CD14-positive monocyte (primary cell): ENCODE measurements around the gene ACLY. TPM values are rescaled to one million over a fixed set of nuclear protein-coding genes. Genes with fewer than 3 reads are reported as not detected.
A peak's percentile ranks its signal among the peaks of the same experiment; 100 is the strongest.

Experiments used
- DNase-seq, 3 donors: peaks; one replicate each; pipeline ENCODE4 v3.0.0-alpha.2; 2011 to 2022
- H2AFZ ChIP-seq: 2 replicates; pipeline ENCODE4 v1.6.0; 2012; ENCODE audit warnings: mild to moderate bottlenecking, low read depth, low read length, inconsistent platforms; ENCODE audit not compliant: insufficient read depth, poor library complexity, severe bottlenecking
- H3K27ac ChIP-seq, 2 donors: 1 replicate in 1 of 2; 2 replicates in 1 of 2; pipeline ENCODE4 v1.5.1; 2012 to 2013; ENCODE audit warnings: low read length in 2 of 2, control low read depth in 1 of 2, inconsistent platforms in 1 of 2, low read depth in 1 of 2, mild to moderate bottlenecking in 1 of 2
- H3K27me3 ChIP-seq, 2 donors: one replicate each; pipeline versions ENCODE4 v1.6.0 to v1.6.1; 2011 to 2013; ENCODE audit warnings: low read length in 2 of 2; ENCODE audit not compliant: control insufficient read depth in 2 of 2, insufficient read depth in 2 of 2
- H3K36me3 ChIP-seq, 2 donors: replicated peaks in 1 of 2; 1 replicate in 1 of 2; 2 replicates in 1 of 2; pipeline versions ENCODE4 v1.5.1 to v1.6.1; 2012 to 2013; ENCODE audit warnings: low read length in 2 of 2, control low read depth in 1 of 2, inconsistent platforms in 1 of 2, mild to moderate bottlenecking in 1 of 2; ENCODE audit not compliant: insufficient read depth in 2 of 2, control insufficient read depth in 1 of 2
- H3K4me1 ChIP-seq, 2 donors: 1 replicate in 1 of 2; 2 replicates in 1 of 2; pipeline versions ENCODE4 v1.5.1 to v1.6.1; 2012 to 2013; ENCODE audit warnings: low read length in 2 of 2, control low read depth in 1 of 2, inconsistent platforms in 1 of 2, mild to moderate bottlenecking in 1 of 2, moderate library complexity in 1 of 2; ENCODE audit not compliant: insufficient read depth in 2 of 2, control insufficient read depth in 1 of 2
- H3K4me2 ChIP-seq: replicated peaks from 2 replicates; pipeline ENCODE3; 2012; ENCODE audit warnings: low read length, moderate library complexity, mild to moderate bottlenecking; ENCODE audit not compliant: poor library complexity, severe bottlenecking; ENCODE audit errors: extremely low read depth
- H3K4me3 ChIP-seq, 3 experiments: fragments of 200-600 bp in 1 of 3; sonication (generic) in 1 of 3; replicated peaks in 1 of 3; 1 replicate in 2 of 3; 2 replicates in 1 of 3; pipeline ENCODE4 v1.5.1; 2011 to 2013; ENCODE audit warnings: low read length in 3 of 3, mild to moderate bottlenecking in 3 of 3, control low read depth in 2 of 3, low read depth in 2 of 3, inconsistent platforms in 1 of 3, moderate library complexity in 1 of 3
- H3K79me2 ChIP-seq: 2 replicates; pipeline ENCODE4 v1.6.0; 2012; ENCODE audit warnings: mild to moderate bottlenecking, control low read depth, inconsistent platforms, low read length, moderate library complexity; ENCODE audit not compliant: insufficient read depth
- H3K9ac ChIP-seq: 2 replicates; pipeline ENCODE4 v1.6.0; 2017; ENCODE audit warnings: low read length, mild to moderate bottlenecking; ENCODE audit not compliant: insufficient read depth, poor library complexity, severe bottlenecking
- H3K9me3 ChIP-seq, 2 donors: replicated peaks in 1 of 2; 1 replicate in 1 of 2; 2 replicates in 1 of 2; pipeline versions ENCODE4 v1.5.1 to v1.6.1; 2012 to 2013; ENCODE audit warnings: low read length in 2 of 2, control low read depth in 1 of 2; ENCODE audit not compliant: control insufficient read depth in 1 of 2, insufficient read depth in 1 of 2
- H4K20me1 ChIP-seq: 2 replicates; pipeline ENCODE4 v1.6.0; 2012; ENCODE audit warnings: mild to moderate bottlenecking, low read length, control low read depth, moderate library complexity; ENCODE audit not compliant: insufficient read depth
- H3K27ac Mint-ChIP-seq, 7 donors: one replicate each; pipeline ENCODE4 v1.8.0; 2020; ENCODE audit warnings: mild to moderate bottlenecking in 7 of 7, mixed read lengths in 7 of 7, moderate library complexity in 6 of 7, inconsistent platforms in 2 of 7
- H3K27me3 Mint-ChIP-seq, 3 donors: one replicate each; pipeline ENCODE4 v1.8.0; 2021 to 2022; ENCODE audit warnings: low read depth in 3 of 3, mild to moderate bottlenecking in 3 of 3, mixed read lengths in 3 of 3, moderate library complexity in 3 of 3, inconsistent platforms in 1 of 3
- H3K36me3 Mint-ChIP-seq, 2 donors: one replicate each; pipeline ENCODE4 v1.8.0; 2020; ENCODE audit warnings: mixed read lengths in 2 of 2, inconsistent platforms in 1 of 2, mild to moderate bottlenecking in 1 of 2
- H3K4me1 Mint-ChIP-seq: one replicate; pipeline ENCODE4 v1.8.0; 2020; ENCODE audit warnings: mild to moderate bottlenecking, mixed read lengths
- H3K4me3 Mint-ChIP-seq, 2 donors: one replicate each; pipeline ENCODE4 v1.8.0; 2020; ENCODE audit warnings: mild to moderate bottlenecking in 2 of 2, mixed read lengths in 2 of 2, moderate library complexity in 1 of 2
- H3K9me3 Mint-ChIP-seq, 7 donors: one replicate each; pipeline ENCODE4 v1.8.0; 2020 to 2022; ENCODE audit warnings: mixed read lengths in 7 of 7, mild to moderate bottlenecking in 6 of 7, moderate library complexity in 6 of 7, inconsistent platforms in 2 of 7
- CTCF ChIP-seq: fragments of 200-600 bp; IDR thresholded peaks from one replicate; pipeline ENCODE4 v1.8.0; 2022; ENCODE audit warnings: antibody characterized with exemption, mild to moderate bottlenecking
- WGBS: methylation state at CpG from one replicate; pipeline ENCODE4 v1.1.5; 2013; ENCODE audit warnings: missing lambda C conversion rate; ENCODE audit not compliant: insufficient coverage; 5-methylcytosine and 5-hydroxymethylcytosine counted together
- intact Hi-C, 2 donors: fragments of 100-400 bp; cut with micrococcal nuclease; formaldehyde crosslinking; loops; one replicate each; pipeline versions ENCODE4 v1.15.0 to v1.15.1; 2023
- polyA plus RNA-seq, 3 donors: library from polyadenylated mRNA; depleted of rRNA in 1 of 3; unstranded in 2 of 3; stranded (reverse) in 1 of 3; fragments of 300-500 nt in 2 of 3; fragments of >200 nt in 1 of 3; fragmentation: Illumina TruSeq in 2 of 3; gene quantifications; 1 replicate in 2 of 3; 2 replicates in 1 of 3; pipeline ENCODE4 v1.2.3, GENCODE V29; 2012 to 2021

The ACLY gene
- polyA plus RNA-seq, 3 donors: 41.0 to 48.3 (median 45.1) TPM

GRCh38 chr17:41907633-41908539, 10.9 kb downstream of the ACLY start:
- no peak overlapping the region for H3K27ac ChIP-seq
- peaks cover 89 to 100% of the 10 kb centered on the region in 2 donors for H3K36me3 ChIP-seq
- Mint-ChIP-seq H3K4me3 (no peak overlapping the region), H3K27me3 (peaks cover 0 to 2% (median 0%) of the 10 kb centered on the region in 3 donors), H3K36me3 (peaks cover 91 to 100% of the 10 kb centered on the region in 2 donors), H3K27ac (no peak overlapping the region), H3K4me1 (no peaks in the 10 kb centered on the region), H3K9me3 (peaks cover 0 to 2% (median 0%) of the 10 kb centered on the region in 7 donors)
- peaks cover 20% of the 10 kb centered on the region for H4K20me1 ChIP-seq
- H3K9me3 ChIP-seq: no peaks in the 10 kb centered on the region
- H3K79me2 ChIP-seq: peaks cover 6% of the 10 kb centered on the region
- DNase-seq: no peak
- no peaks in the 10 kb centered on the region for H3K4me1 ChIP-seq
- TF ChIP-seq CTCF: no peak
- H3K9ac ChIP-seq: no peak overlapping the region
- 94% methylated on average over 9 of the region's 14 CpGs for WGBS
- no peak overlapping the region for H2AFZ ChIP-seq
- no peaks in the 10 kb centered on the region for H3K27me3 ChIP-seq
- H3K4me3 ChIP-seq: no peak overlapping the region
- intact Hi-C loops: no loop called here
- H3K4me2 ChIP-seq: no peak overlapping the region

- peaks cover 0 to 2% (median 0%) of the 10 kb centered on the region in 7 donors for H3K9me3 Mint-ChIP-seq
- H3K4me3 Mint-ChIP-seq: no peak overlapping the region
- H3K79me2 ChIP-seq: no peaks in the 10 kb centered on the region
- H4K20me1 ChIP-seq: peaks cover 13% of the 10 kb centered on the region
- no peak for TF ChIP-seq CTCF
- H3K36me3 Mint-ChIP-seq: peaks cover 86 to 100% of the 10 kb centered on the region in 2 donors
- no peak overlapping the region for H3K27ac ChIP-seq
- WGBS: 93% methylated on average over 6 of the region's 8 CpGs
- H3K27me3 Mint-ChIP-seq: peaks cover 0 to 2% (median 0%) of the 10 kb centered on the region in 3 donors
- H3K4me1 ChIP-seq: no peaks in the 10 kb centered on the region
- no peak overlapping the region for H3K4me3 ChIP-seq
- no peak overlapping the region for H3K9ac ChIP-seq
- H3K4me2 ChIP-seq: no peak overlapping the region
- DNase-seq: no peak
- H3K4me1 Mint-ChIP-seq: no peaks in the 10 kb centered on the region
- H3K9me3 ChIP-seq: no peaks in the 10 kb centered on the region
- intact Hi-C loops: no loop called here
- peak overlapping the region in 2 of 7 donors; percentile 42 to 57 for H3K27ac Mint-ChIP-seq
- peaks cover 89 to 100% of the 10 kb centered on the region in 2 donors for H3K36me3 ChIP-seq
- no peaks in the 10 kb centered on the region for H3K27me3 ChIP-seq
- no peak overlapping the region for H2AFZ ChIP-seq
Measured at GRCh38 chr17:41907185-41907556, 11.6 kb downstream of the ACLY start.
